MV-4-11 (cell line): ENCODE measurements around the gene SPTBN2.
A peak's percentile ranks its signal among the peaks of the same experiment; 100 is the strongest.

ENCODE experiments used
- DNase-seq: peaks from one replicate; lab custom pipeline; 2025; lab: John Stamatoyannopoulos, UW

The SPTBN2 gene

DNA sequence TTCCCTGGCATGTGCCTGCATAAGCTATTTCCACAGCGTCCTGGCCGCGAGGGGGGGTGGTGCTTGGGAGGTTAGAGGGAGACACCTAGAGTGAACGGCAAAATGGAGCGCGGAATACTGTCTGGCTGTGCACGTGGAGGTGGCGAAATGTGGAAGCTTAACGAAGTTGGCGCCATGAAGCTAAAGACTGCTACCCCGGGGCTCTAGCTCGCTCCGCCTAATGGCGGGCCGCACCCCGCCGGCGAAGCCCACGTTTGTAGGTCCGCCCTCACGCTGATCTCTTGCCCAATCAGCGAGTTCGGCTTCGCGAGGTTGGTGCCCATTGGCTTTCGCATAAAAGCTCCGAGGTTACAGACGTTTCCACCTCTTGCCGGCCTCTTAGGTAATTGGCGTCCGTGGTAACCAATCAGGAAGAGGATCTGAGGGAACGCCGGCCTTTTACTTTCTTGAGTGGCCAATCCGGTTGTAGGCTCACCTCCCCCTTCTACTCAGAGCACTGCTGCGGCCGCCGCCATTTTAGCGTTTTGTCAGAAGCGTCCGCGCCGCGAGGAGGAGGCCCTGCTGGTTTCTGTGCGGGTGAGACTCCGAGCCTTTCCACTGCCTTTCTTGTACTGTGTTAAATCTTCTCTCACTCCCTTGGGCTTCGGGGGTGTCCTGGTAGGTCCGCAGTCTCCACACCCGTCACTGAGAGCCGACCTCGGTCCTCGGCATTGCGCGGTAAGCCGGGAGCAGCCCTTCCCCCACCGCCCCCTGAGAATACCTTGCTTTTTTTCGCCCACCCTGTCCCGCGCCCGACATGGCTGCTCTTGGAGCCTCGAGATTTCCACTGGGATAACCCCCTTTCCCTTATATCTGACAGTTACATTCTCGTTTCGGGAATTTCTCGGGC, 90.6 kb downstream of the SPTBN2 start, which contains the start of gene RBM4:
Gene RBM4, plus strand, starts transcription at position 527 of the 889 bp plus-strand sequence. CDS start 1,009 bp downstream, outside the sequence.
- peak; percentile 100 for DNase-seq

DNA sequence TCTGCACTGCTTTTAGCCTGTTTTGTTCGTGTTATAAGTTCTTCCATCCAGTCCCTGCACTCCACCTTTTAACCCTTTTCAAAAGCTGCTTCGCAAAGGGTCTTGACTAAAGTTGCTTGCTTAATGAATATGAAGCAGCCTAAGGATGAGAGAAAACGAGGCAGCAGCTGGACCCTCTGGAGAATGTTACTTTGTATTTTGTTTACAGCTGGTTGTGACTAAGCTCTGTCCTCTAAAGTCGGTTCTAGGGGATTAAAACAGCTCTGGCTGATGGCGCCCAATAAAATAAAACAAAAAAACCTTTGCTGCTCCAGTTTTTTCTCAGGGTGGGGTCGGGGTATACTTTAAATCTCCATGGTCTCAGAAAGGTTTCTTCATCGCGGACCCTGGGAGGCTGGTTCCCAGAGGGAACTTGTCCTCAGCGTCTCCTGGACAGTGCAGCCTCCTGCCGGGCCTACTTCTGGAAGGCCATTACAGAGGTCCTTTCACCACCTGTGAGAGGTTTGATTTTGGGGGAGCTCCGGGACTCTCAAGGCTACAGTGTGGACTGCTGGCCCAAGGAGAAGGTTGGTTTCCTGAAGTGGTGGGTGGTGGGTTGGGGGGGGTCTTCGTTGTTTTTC, 91.3 kb downstream of the SPTBN2 start:
- DNase-seq, result no peak

DNA sequence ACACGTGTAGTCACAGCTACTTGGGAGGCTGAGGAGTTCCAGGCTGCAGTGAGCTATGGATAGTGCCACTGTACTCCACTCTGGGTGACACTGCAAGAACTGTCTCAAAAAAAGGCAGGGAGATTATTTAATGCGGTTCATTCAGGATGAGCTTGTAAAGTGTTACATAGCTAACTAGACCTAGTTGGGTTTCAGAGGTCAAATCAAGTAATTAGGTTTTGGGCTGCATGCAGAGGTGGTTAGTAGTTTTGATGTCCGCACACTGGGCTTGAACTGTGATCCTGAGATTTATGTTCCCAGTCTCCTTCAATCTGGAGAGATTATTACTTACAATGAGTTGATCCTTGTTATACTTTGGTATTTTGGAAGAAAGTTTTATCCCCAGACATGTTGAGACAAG, 92.6 kb downstream of the SPTBN2 start:
- no peak for DNase-seq
